Fibroblast of the aortic adventitia (primary cell): ENCODE data around the gene CTNNBL1. TPM values are rescaled to one million over a fixed set of nuclear protein-coding genes. Genes with fewer than 3 reads are reported as not detected.
"Not testable (repeated sequence)": the region's sequence is repeated elsewhere in the genome, so short reads cannot be mapped to it uniquely, and the experiment has no call there.

Source experiments
- DNase-seq: peaks from one replicate; pipeline ENCODE4 v3.0.0-alpha.2; 2010; ENCODE audit warnings: low read depth
- H3K4me3 ChIP-seq: 2 replicates; pipeline ENCODE4 v1.5.1; 2011; ENCODE audit warnings: low read depth, mild to moderate bottlenecking, control low read depth, low read length, moderate library complexity
- CTCF ChIP-seq: IDR thresholded peaks from 2 replicates; pipeline ENCODE4 v1.5.1; 2011; ENCODE audit warnings: mild to moderate bottlenecking, low read length, control low read depth, inconsistent platforms; ENCODE audit not compliant: insufficient read depth
- total RNA-seq: library from RNA; depleted of rRNA; stranded (reverse); fragments of >200 nt; gene quantifications from 2 replicates; pipeline ENCODE4 v1.2.3, GENCODE V29; 2012; ENCODE audit warnings: low replicate concordance

The CTNNBL1 gene
- total RNA-seq, 1 donor, result 23.1 TPM

- H3K4me3 ChIP-seq, result no peak overlapping the region
- DNase-seq, result peak; percentile 18
- peak; percentile 40 for TF ChIP-seq CTCF
Measured at GRCh38 chr20:37651932-37652331, 41.9 kb upstream of the CTNNBL1 start.

GRCh38 chr20:37656945-37657344, 36.9 kb upstream of the CTNNBL1 start:
- DNase-seq, result no peak
- TF ChIP-seq CTCF, result no peak
- H3K4me3 ChIP-seq, result no peak overlapping the region

GRCh38 chr20:37657924-37658804, 35.7 kb upstream of the CTNNBL1 start:
- no peak for DNase-seq
- no peak for TF ChIP-seq CTCF
- H3K4me3 ChIP-seq, result no peak overlapping the region

GRCh38 chr20:37661519-37661918, 32.3 kb upstream of the CTNNBL1 start:
- no peak overlapping the region for H3K4me3 ChIP-seq
- TF ChIP-seq CTCF, result no peak
- no peak for DNase-seq

- no peak for DNase-seq
- no peak overlapping the region for H3K4me3 ChIP-seq
- no peak for TF ChIP-seq CTCF
Measured at GRCh38 chr20:37662308-37662707, 31.5 kb upstream of the CTNNBL1 start.

- not testable (repeated sequence) for H3K4me3 ChIP-seq, DNase-seq
Measured at GRCh38 chr20:37664595-37664994, 29.2 kb upstream of the CTNNBL1 start.

GRCh38 chr20:37668166-37668565, 25.7 kb upstream of the CTNNBL1 start:
- no peak for DNase-seq
- no peak overlapping the region for H3K4me3 ChIP-seq
- TF ChIP-seq CTCF, result no peak
